NOMO-1 treated with DMSO at 0.1 percent for 48 hours (cell line): ENCODE data around the gene UGGT1.

Source experiments
- DNase-seq: peaks from one replicate; lab custom pipeline; 2025; ENCODE audit not compliant: unreplicated experiment; lab: John Stamatoyannopoulos, UW

The UGGT1 gene

DNA sequence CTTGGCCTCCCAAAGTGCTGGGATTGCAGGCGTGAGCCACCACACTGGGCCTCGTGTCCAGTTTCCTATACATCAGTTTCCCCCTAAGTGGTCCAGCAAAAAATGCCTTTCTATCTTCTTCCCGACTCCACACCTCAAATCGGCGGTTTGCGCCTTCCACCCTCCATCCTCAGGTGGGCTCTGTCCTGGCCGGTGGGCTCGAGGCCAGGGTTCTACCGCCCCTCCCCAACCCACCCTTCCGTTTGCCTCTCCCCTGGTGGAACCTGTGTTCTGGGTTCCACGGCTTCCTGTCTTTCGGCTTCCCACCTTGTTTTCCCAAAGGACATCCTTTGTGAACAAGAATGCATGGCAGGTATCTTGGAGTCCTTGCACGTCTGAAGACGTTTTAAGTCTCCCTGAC is 123.3 kb downstream of the UGGT1 start:
- no peak for DNase-seq

DNA sequence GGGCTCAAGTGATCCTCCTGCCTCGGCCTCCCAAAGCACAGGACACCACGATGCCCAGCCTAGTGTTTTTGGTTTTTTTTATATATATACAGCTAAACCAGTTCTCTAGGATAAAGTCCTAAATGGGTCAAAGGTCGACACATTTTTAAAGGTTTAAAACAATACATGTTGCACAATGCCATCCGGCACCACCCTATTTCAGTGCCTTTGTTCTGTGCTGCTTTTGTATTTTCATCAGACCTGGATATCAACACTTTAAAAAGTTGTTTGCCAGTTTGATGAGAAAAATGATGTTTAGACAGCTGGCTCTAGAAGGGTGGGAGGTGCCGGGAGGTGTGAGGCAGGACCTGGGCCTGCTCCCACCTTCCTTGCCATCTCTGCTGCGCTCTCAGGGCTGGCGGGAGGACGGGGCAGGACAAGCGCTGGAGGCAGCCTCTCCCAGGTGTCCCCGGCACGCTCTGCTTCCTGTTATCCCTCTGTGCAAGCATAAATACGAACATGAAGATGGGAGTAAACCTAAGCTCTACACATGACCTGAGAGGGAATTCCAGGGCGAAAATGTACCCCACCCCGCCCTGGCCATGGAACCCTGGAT is 124.0 kb downstream of the UGGT1 start:
- no peak for DNase-seq

DNA sequence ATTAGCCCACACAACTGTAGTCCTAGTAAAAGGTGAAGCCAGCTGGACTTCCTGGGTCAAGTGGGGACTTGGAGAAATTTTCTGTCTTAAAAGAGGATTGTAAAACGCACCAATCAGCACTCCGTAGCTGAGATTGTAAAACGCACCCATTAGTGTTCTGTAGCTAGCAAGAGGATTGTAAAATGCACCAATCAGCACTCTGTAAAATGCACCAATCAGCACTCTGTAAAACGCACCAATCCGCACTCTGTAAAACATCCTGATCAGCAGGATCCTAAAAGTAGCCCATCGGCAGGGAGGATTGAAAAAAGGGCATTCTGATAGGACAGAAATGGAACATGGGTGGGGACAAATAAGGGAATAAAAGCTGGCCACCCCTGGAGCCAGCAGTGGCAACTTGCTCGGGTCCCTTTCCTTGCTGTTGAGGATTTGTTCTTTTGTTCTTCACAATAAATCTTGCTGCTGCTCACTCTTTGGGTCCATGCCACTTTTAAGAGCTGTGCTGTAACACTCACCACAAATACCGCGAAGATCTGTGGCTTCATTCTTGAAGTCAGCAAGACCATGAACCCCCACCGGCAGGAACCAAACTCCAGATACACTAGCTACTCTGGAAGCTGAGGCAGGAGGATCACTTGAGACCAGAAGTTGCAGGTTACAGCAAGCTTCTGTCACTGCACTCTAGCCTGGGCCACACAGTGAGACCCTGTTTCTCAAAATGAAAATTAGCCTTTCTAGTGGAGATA is 125.1 kb downstream of the UGGT1 start:
- peak; percentile 68 for DNase-seq

DNA sequence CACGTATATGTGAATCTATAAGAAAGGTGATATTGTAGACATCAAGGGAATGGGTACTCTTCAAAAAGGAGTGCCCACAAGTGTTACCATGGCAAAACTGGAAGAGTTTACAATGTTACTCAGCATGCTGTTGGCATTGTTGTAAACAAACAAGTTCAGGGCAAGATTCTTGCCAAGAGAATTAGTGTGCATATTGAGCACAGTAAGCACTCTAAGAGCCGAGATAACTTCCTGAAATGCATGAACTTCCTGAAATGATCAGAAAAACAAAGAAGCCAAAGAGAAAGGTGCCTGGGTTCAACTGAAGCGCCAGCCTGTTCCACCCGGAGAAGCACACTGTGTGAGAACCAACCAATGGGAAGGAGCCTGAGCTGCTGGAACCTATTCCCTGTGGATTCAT is 126.7 kb downstream of the UGGT1 start:
- DNase-seq, result peak; percentile 55

DNA sequence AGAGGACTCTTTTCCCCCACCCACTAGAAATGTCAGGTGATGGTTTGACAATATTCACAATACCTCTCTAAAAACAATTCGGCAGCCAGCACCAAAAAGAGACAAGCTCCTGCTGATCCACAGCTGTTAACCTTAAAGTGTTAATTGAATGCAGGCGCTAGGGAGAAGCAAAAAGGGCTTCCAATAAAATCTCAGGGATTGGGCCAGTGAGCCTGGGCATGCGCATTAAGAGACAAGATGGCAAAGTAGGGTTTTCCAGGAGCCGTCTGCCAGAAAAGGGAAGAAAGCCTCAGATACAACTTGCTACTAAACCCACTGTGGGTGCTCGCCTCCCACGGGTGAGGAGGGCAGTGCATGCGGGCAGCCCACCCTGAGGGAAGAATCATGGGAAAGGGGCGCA is 128.9 kb downstream of the UGGT1 start:
- no peak for DNase-seq

DNA sequence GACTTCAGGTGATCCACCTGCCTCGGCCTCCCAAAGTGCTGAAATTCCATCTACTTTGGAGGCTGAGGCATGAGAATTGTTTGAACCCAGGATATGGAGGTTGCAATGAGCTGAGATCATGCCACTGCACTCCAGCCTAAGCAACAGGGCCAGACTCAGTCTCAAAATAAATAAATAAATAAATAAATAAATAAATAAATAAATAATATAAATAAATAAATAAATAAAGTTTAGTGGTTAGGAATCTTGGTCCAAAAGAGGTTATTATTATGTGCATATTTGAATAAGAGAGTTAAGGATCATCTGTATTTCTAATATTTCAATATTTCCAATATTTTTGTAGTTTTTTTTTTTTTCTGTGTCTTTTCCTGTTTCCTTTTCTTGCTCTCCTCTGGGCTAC is 136.9 kb downstream of the UGGT1 start:
- DNase-seq, result no peak

DNA sequence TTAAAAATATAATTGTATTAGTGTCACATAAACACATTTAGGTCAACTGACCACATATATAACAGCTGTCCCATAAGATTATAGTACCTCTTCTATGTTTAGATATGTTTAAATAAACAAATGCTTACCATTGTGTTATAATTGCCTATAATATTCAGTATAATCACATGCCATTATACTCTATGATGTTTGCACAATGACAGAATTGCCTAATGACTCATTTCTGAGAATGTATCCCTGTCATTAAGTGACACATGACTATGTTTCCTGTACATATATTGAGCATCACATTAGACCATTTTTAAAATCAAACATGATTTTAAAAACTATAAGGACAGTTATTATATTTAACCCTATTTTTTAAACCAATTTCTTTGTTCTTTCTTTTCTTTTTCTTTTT is 137.9 kb downstream of the UGGT1 start:
- DNase-seq, result peak; percentile 25

DNA sequence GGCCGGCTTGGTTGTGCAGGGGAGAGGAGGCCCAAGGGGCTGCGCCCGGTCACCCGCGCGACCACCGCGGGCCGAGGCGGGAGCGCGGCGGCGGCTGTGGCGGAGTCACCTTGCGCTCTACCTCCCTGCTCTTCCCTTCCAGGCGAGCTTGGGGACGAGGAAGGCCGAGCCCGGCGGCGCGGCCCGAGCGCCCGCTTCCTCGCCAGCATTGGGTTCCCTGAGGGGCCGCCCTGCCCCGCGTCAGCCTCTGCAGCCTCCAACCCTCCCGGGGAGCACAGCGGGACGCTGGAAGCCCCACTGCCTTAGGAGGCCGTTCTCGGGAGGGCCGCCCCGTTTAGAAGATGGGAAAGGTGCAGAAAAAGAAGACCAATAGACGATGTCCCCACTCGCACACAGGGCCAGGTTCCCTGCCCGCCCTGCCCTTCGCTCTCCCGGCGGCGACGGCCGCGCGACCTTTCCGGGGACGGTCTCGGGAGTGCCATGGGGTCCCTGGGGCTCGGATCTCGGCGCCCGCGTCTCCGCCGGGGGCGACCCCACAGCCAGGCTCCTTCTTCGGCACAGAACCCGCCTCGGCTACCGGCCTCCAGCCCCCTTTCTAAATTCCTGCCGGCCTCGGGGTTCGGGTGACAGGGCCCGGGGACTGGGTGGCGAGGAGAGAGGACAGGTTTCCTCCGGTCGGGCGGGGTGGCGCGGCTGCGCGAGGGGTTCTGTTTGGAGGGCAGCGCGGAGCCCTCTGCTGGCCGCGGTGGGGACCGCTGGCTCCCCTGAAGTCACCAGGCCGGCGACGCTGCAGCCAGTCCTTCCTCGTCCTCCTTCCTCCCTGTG is 142.2 kb downstream of the UGGT1 start:
- DNase-seq, result peak; percentile 73

DNA sequence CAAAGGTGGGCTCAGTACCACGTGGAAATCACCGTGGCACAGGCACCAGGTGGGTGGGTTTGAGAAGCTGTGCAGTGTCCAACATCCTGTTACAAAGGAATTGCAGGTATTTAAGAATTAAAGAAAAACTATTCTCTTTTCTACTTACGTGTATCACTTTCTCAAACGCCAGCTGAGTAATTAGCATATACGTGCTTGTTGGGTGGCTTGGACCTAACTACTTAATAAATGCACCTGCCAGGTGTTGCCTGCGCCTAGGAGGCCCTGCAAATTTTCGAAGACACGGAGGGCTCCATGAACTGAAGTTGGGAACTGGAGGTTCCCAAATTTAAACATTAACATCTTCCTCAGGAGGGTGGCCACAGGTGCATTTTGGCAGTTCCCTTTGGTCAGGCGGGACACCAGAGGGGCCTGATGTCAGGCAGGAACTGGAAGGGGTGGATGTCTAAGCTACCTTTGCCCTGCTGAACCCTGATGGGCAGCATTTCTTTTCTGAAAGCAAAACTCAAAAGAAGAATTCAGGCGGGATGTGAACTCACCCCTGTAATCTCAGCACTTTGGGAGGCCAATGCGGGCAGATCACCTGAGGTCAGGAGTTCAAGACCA is 142.9 kb downstream of the UGGT1 start:
- no peak for DNase-seq

DNA sequence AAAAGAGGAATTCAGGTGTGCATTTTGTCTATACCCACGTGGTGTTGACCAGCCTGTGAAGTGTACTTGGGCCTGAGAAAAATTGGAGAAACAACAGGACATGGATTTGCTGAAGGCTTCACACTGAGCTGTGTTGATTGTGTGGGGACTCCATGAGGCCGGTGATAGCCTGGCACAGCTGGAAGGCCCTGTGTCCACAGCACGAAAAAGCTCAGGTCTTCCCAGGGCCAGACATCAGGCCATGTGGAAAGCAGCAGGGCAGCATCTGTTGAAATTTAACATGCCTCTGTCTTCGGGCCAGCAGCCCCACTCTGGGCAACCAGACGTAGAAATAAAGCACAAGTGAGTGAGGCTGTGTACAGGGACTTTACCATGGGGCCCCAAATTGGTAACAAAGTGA is 143.6 kb downstream of the UGGT1 start:
- DNase-seq, result no peak

DNA sequence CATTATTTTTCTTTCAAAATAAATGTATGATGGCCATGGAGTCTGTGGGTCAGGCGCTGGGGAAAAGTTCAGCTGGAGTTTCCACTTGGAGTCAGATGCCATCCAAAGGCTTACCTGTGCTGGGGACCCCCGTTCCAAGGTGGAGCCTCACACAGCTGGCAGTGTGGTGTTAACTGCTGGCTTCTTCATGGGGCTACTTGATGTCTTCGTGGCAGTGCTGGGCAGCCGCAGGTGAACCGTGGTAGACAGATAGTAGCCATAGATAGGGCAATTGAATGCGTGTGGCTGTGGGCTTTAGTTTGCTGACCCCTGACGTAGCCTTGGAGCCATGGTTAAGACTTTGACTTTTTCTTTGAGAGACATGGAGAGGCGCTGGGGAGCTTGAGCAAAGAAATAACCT is 144.6 kb downstream of the UGGT1 start:
- no peak for DNase-seq

DNA sequence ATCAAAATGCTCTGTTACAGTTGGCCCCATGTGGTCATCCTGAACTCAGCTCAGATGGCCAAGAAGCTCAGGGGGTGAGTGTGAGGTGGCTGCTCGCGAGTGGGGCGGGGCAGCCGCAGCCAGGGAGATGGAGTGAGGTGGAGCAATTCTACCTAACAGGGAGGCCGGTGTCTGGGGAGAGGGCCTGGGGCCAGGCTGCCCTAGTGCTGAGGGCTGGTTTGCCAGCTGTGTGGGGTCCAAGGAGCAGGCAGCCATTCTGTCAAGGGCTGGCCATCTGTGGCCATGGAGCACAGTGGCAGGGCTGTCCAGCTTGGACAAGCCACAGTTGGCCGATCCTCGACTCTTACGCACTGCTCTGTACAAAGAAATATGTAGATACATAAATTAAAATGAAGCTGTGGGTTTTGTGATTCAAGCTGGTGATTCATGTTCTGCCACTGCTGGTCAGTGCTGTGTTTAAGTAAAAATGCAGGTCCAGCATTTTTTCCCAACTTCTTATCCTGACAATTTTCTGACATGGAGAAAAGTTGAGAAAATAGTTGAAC is 145.6 kb downstream of the UGGT1 start:
- DNase-seq, result no peak

DNA sequence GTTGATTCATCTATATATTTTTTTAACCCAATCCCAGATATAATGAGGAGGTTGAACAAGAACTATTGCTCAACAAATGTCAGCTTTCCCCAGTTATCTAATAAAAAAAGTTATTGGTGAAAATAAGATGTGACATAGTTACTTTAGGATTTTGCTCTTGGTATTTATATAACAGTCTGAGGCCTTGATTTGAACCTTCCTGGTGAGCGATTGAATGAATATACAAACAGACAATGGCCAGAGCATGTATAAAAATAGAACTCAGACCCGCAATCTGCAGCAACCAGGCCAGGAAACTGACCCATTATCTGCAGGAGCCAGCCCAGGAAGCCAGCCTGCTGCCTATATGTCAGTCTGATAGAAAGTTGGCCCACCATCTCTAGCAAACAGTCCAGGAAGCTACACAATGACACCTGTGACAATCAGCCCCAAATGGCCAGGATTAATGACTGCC is 146.1 kb downstream of the UGGT1 start:
- DNase-seq, result no peak

DNA sequence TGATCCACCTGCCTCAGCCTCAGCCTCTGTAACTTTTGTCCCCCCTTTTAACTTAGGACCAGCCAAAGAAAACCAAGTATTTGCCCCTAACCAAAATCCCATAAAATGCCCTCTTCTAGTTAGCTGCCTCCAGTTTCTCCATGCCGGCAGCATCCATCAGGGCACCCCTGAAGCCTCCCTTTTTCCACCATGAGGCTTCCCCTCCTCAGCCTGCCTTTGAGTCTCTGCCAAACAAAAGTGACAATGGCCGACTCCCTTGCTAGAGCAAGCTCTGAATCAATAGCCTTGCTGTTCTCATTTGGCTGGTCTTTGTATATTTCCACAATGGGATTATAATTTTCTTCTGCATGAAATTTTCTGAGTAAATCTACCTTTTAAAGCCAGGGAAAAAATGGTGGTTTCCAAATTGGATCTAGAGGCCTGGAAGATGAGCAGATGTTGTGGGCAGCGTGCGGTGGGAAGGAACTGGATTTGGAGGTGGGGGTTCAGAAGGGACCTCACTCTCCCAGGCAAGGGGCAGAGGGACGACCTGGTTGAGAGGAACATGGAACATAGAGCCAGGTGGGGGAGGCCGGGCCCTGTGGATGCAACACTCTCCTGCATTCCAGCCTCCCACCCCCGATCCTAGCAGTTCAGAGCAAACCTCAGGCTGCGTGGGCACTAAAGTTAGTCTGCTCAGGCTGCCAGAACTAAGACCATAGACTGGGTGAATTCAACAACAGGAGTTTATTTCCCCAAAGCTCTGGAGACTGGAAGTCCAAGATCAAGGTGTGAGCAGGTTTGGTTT is 147.1 kb downstream of the UGGT1 start:
- DNase-seq, result no peak

DNA sequence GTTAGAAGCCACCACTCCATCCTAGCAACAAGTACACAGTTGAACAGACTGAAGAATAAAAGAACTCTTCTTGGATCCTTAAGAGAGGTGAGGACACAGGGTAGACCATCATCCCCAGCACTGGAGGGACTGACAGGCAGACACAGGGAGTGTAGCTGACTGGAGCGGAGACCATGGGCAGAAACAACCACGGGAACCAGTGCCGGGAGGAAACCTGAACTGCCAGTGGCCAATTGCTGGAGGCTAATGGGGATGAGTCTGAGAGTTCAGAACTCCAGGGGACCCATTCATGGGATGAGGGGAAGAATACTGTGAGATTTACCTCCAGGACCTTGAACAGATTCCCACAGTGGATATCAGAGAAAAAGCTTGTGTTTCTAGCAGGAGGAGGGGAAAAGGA is 150.9 kb downstream of the UGGT1 start:
- no peak for DNase-seq
